Activated T-helper 1 cell treated with anti-CD3 and anti-CD28 coated beads, Interleukin-12 subunit alpha, Interleukin-12 subunit beta, Interleukin-2, Interleukin-4 antibody, amounts not matched to agents 30 ng/mL and 10 ng/mL and 1 ng/mL, durations not matched to agents 14 hours and 24 hours and 36 hours (primary cell): ENCODE measurements around the gene REXO2. TPM values are rescaled to one million over a fixed set of nuclear protein-coding genes. Genes with fewer than 3 reads are reported as not detected.

ENCODE experiments used
- DNase-seq: peaks from one replicate; pipeline ENCODE4 v3.0.0; 2021; ENCODE audit warnings: low spot score
- H3K27ac Mint-ChIP-seq: one replicate; pipeline ENCODE4 v1.8.0; 2021; ENCODE audit warnings: mild to moderate bottlenecking, mixed read lengths
- H3K27me3 Mint-ChIP-seq: one replicate; pipeline ENCODE4 v1.8.0; 2022; ENCODE audit warnings: mild to moderate bottlenecking, moderate library complexity, mixed read lengths; ENCODE audit not compliant: insufficient read depth
- H3K36me3 Mint-ChIP-seq: one replicate; pipeline ENCODE4 v1.8.0; 2021; ENCODE audit warnings: low read depth, mixed read lengths
- H3K4me1 Mint-ChIP-seq: one replicate; pipeline ENCODE4 v1.8.0; 2021; ENCODE audit warnings: low read depth, mixed read lengths
- H3K4me3 Mint-ChIP-seq: one replicate; pipeline ENCODE4 v1.8.0; 2021; ENCODE audit warnings: mild to moderate bottlenecking, moderate library complexity, mixed read lengths
- H3K9me3 Mint-ChIP-seq: one replicate; pipeline ENCODE4 v1.8.0; 2021; ENCODE audit warnings: mixed read lengths
- intact Hi-C: fragments of 100-400 bp; cut with micrococcal nuclease; formaldehyde crosslinking; loops from one replicate; pipeline ENCODE4 v1.15.1; 2024
- total RNA-seq: library from RNA; stranded (reverse); gene quantifications from 2 replicates; pipeline ENCODE4 v1.2.3, GENCODE V29; 2022

REXO2 gene
- total RNA-seq, 1 donor from 2014 or later: 111 TPM

DNA sequence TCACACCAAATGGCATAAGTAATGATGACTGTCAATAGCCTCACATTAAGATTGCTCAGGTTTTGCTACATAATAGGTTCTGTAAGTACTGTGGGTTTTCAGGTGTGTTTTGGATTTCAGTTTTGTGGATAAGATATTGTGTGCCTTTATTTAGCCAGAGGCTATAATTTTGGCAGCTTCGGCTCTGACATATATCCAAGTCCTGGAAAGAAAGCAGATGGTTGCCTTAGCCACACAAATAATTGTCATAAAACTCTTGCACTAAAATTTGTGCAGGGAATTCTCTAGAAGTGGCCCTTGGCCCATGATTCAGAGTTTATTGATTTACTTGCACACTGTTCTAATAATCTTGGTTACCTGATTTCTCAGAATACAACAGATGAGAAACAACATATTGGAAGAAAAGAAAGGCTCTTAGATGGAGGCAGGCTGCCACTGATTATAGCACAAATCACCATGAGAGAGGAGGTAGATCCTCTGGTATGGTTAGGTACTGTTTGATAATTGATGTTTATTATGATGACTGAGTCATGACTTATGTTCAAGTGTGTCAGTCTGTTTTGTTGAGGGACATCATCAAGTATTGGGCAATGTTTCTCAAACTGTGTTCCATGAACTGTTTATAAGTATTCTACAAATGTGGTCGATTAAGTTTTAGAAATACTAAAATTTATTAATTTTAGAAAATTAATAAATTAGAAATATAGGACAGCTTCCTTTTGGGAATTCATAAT lies 9.6 kb downstream of the REXO2 start:
- intact Hi-C loops: no loop called here
- no peaks in the 10 kb centered on the region for H3K9me3 Mint-ChIP-seq
- no peaks in the 10 kb centered on the region for H3K27me3 Mint-ChIP-seq
- H3K4me3 Mint-ChIP-seq: no peak overlapping the region
- H3K27ac Mint-ChIP-seq: no peak overlapping the region
- H3K36me3 Mint-ChIP-seq: peaks cover 48% of the 10 kb centered on the region
- peaks cover 19% of the 10 kb centered on the region for H3K4me1 Mint-ChIP-seq
- DNase-seq: no peak

DNA sequence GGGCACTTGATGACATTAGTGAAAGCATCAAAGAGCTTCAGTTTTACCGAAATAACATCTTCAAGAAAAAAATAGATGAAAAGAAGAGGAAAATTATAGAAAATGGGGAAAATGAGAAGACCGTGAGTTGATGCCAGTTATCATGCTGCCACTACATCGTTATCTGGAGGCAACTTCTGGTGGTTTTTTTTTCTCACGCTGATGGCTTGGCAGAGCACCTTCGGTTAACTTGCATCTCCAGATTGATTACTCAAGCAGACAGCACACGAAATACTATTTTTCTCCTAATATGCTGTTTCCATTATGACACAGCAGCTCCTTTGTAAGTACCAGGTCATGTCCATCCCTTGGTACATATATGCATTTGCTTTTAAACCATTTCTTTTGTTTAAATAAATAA lies 10.6 kb downstream of the REXO2 start:
- no peak for DNase-seq
- Mint-ChIP-seq H3K9me3 (no peaks in the 10 kb centered on the region), H3K4me1 (peaks cover 15% of the 10 kb centered on the region), H3K4me3 (no peak overlapping the region), H3K27me3 (no peaks in the 10 kb centered on the region), H3K36me3 (peaks cover 41% of the 10 kb centered on the region), H3K27ac (no peak overlapping the region)
- intact Hi-C loops: no loop called here

DNA sequence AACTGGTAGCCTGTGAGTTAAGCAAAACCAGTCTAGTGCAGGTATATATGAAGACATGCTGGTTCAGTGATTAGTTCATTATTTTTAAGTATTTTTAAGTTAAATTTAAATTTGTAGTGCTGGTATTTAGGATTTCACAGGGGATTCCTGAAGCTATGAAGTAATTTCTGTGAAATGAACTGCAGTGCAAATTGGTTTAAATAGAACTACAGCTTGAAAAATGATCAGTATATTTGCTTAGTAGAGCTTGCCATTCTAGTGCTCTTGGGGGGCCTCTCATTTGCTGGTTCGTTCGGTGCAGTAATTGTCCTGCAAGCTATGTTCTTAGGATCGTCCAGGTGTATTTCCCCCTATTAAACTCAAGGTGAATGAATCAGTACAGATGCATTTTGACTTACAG lies 13.1 kb downstream of the REXO2 start:
- peaks cover 25% of the 10 kb centered on the region for H3K36me3 Mint-ChIP-seq
- no peaks in the 10 kb centered on the region for H3K9me3 Mint-ChIP-seq
- DNase-seq: no peak
- intact Hi-C loops: no loop called here
- H3K4me1 Mint-ChIP-seq: peaks cover 5% of the 10 kb centered on the region
- H3K27me3 Mint-ChIP-seq: no peaks in the 10 kb centered on the region
- no peak overlapping the region for H3K4me3 Mint-ChIP-seq
- no peak overlapping the region for H3K27ac Mint-ChIP-seq

DNA sequence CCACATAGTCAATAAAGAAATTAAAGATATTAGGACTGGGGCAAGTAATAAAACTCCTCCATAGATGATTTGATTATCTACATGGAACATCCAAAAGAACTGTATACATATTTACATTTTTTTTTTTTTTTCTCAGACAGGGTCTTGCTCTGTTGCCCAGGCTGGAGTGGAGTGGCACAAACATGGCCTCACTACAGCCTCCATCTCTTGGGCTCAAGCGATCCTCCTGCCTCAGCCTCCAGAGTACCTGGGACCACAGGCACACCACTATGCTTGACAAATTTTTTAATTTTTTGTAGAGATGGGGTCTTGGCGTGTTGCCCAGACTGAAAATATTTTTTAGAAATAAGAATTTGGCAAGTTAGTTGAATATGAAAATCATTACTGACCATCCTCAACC lies 24.7 kb downstream of the REXO2 start:
- Mint-ChIP-seq H3K27ac (no peak overlapping the region), H3K36me3 (no peaks in the 10 kb centered on the region), H3K9me3 (peaks cover 5% of the 10 kb centered on the region), H3K27me3 (no peaks in the 10 kb centered on the region), H3K4me3 (no peak overlapping the region), H3K4me1 (no peaks in the 10 kb centered on the region)
- DNase-seq: no peak
- intact Hi-C loops: no loop called here

DNA sequence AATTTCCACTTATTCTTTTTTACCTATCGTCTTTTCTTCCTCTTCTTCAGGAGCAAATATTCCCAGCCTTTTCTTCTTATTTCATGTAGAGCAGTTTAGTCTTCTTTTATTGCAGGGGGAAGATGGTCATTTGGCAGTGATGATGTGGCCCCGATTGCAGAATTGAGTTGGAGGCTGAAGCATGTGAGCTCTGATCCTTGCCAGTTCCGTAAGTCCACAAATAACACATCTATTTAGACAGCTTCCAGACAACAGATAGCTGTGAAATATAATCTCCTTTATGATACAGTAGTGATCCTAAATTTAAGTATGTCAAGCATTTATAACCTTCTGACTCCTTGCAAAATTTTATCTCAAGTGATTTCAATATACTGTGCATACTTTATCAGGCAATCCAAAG lies 27.5 kb downstream of the REXO2 start:
- H3K27me3 Mint-ChIP-seq: no peaks in the 10 kb centered on the region
- H3K9me3 Mint-ChIP-seq: peaks cover 5% of the 10 kb centered on the region
- H3K4me3 Mint-ChIP-seq: no peak overlapping the region
- H3K27ac Mint-ChIP-seq: no peak overlapping the region
- DNase-seq: no peak
- no peaks in the 10 kb centered on the region for H3K36me3 Mint-ChIP-seq
- intact Hi-C loops: no loop called here
- H3K4me1 Mint-ChIP-seq: no peaks in the 10 kb centered on the region

DNA sequence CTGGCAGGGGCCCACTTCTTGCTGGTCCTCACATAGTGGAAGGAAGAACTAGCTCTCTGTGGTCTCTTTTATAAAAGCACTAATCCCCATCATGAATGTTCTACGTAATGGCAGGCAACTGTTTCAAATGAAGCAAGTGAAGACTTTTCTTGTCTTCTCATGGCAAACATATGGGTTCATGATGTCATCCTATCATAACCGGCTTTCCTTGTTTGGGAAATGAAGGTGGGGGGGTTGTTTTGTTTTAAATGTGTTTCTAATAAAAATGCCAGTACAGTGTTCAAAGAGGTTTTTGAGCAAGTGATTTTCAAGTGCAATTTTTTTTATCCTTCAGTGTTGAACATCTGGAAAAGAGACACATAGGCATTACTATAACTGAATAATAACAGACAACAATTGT lies 33.4 kb downstream of the REXO2 start:
- Mint-ChIP-seq H3K4me3 (no peak overlapping the region), H3K4me1 (no peaks in the 10 kb centered on the region), H3K27ac (no peak overlapping the region), H3K9me3 (no peaks in the 10 kb centered on the region), H3K27me3 (peaks cover 2% of the 10 kb centered on the region), H3K36me3 (no peaks in the 10 kb centered on the region)
- intact Hi-C loops: no loop called here
- DNase-seq: no peak

DNA sequence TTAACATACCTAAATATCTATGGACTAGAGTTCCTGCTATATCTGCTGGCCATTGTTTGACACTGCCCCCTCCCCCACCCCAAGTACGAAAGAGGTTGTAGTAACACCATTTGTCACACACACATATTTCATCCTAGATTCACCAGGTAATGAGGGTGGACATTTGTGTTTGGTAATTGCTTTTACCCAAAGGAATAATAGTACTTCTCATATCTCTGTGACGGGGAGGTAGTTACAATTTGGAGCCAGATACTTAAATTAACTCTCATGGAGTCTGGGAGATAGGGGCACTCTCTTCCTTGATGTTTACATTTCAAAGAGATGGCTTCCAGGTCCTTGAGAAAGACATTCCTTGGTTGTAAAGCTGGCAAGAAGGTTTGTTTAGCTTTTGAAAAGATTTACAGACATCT lies 38.7 kb downstream of the REXO2 start:
- no peaks in the 10 kb centered on the region for H3K4me1 Mint-ChIP-seq
- no peaks in the 10 kb centered on the region for H3K36me3 Mint-ChIP-seq
- no peak overlapping the region for H3K4me3 Mint-ChIP-seq
- no peak for DNase-seq
- H3K27me3 Mint-ChIP-seq: peaks cover 5% of the 10 kb centered on the region
- no peak overlapping the region for H3K27ac Mint-ChIP-seq
- H3K9me3 Mint-ChIP-seq: no peaks in the 10 kb centered on the region
- intact Hi-C loops: no loop called here

DNA sequence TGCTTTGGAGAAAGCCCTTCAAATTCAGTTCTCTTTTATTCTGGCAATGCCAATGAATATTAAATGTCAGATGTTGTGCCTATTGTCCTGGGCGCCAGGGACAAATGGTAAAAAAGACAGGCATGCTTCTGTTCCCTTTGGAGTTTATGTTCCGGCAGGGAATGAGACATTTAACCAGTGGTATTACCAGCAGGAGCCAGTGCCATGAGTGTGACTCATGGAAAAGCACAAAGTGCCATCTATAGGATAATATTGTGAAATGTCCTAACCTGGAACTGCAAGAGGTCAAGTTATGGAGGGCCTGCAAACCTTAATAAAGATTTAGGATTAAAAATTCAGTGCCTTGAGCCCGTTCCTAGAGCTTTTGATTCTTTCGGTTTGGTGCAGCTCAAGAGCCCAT lies 39.5 kb downstream of the REXO2 start:
- H3K9me3 Mint-ChIP-seq: no peaks in the 10 kb centered on the region
- no peak overlapping the region for H3K27ac Mint-ChIP-seq
- no peak overlapping the region for H3K4me3 Mint-ChIP-seq
- no peaks in the 10 kb centered on the region for H3K36me3 Mint-ChIP-seq
- DNase-seq: no peak
- H3K4me1 Mint-ChIP-seq: no peaks in the 10 kb centered on the region
- intact Hi-C loops: no loop called here
- H3K27me3 Mint-ChIP-seq: peaks cover 5% of the 10 kb centered on the region

DNA sequence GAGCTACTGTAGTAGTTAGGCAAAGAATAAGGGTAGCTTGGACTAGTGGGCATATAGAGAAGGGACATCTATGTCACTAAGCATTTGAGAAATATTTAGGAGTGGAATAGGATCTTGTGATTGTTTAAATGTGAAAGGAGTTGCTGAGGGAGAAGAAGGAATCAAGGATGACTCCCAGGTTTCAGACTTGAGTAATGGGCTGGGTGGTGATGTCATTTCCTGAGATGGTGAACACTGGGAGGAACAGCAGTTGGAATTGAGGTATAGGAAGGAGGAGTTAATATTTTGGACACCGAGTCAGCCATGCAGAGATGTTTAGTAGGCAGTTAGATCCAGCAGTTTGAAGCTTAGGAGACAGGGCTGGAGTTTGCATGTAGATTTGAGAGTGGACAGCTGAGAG lies 40.1 kb downstream of the REXO2 start:
- no peak for DNase-seq
- no peaks in the 10 kb centered on the region for H3K4me1 Mint-ChIP-seq
- H3K27me3 Mint-ChIP-seq: peaks cover 5% of the 10 kb centered on the region
- no peak overlapping the region for H3K4me3 Mint-ChIP-seq
- intact Hi-C loops: no loop called here
- no peak overlapping the region for H3K27ac Mint-ChIP-seq
- H3K9me3 Mint-ChIP-seq: no peaks in the 10 kb centered on the region
- no peaks in the 10 kb centered on the region for H3K36me3 Mint-ChIP-seq

DNA sequence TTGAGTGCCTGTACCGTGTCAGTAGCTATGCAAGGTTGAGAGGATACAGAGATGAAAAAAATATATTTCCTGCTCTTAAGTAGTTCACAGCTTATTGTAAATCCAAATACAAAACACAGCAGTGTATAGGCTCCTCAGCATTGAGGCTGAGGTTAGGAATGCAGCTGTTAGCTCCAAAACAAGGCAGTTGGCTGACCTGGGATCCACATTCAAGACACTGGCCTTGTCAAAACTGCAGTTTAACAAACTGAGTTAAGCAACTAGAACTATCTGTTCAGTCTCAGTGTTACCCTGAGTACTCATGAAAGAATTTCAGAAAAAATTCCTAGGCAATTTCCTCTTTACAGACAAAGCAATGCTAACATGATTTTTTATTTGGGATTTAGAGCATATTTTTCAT lies 42.8 kb downstream of the REXO2 start:
- intact Hi-C loops: no loop called here
- Mint-ChIP-seq H3K27me3 (peaks cover 3% of the 10 kb centered on the region), H3K9me3 (no peaks in the 10 kb centered on the region), H3K27ac (no peak overlapping the region), H3K4me3 (no peak overlapping the region), H3K4me1 (no peaks in the 10 kb centered on the region), H3K36me3 (no peaks in the 10 kb centered on the region)
- no peak for DNase-seq

DNA sequence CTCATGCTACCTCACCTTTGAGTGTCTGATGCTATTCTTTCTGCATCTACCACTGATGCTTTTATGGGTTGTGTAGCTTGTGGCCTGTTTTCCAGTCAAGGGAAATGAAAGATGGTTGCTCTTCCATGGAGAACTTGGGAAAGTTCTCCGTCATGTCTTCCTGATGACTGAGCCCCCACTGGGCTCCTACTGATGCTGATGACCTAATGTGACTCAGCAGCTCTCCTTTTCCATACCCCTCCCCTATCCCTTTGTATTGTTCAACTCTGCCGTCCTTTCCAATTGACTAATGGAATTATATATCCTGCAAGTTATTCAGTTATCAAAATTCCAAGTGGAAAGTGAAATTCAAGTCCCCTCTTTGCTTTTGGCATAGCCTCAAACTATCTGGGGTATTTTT lies 44.7 kb downstream of the REXO2 start:
- H3K4me3 Mint-ChIP-seq: no peak overlapping the region
- H3K9me3 Mint-ChIP-seq: no peaks in the 10 kb centered on the region
- no peak overlapping the region for H3K27ac Mint-ChIP-seq
- H3K27me3 Mint-ChIP-seq: peaks cover 3% of the 10 kb centered on the region
- intact Hi-C loops: no loop called here
- no peaks in the 10 kb centered on the region for H3K4me1 Mint-ChIP-seq
- DNase-seq: no peak
- no peaks in the 10 kb centered on the region for H3K36me3 Mint-ChIP-seq

DNA sequence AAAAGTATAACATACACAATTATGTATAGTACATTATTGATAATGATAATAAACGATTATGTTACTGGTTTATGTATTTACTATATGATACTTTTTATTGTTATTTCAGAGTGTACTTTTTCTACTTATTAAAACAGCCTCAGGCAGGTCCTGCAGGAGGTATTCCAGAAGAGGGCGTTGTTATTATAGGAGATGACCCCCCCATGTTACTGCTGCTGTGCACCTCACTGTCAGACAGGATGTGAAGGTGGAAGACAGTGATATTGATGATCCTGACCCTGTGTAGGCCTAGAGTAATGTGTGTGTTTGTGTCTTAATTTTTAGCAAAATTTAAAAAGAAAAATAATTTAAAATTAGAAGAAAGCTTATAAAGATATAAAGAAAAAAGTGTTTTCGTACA lies 57.6 kb downstream of the REXO2 start:
- no peaks in the 10 kb centered on the region for H3K9me3 Mint-ChIP-seq
- intact Hi-C loops: no loop called here
- H3K4me3 Mint-ChIP-seq: no peak overlapping the region
- H3K4me1 Mint-ChIP-seq: no peaks in the 10 kb centered on the region
- H3K36me3 Mint-ChIP-seq: no peaks in the 10 kb centered on the region
- DNase-seq: no peak
- peaks cover 3% of the 10 kb centered on the region for H3K27me3 Mint-ChIP-seq
- H3K27ac Mint-ChIP-seq: no peak overlapping the region

DNA sequence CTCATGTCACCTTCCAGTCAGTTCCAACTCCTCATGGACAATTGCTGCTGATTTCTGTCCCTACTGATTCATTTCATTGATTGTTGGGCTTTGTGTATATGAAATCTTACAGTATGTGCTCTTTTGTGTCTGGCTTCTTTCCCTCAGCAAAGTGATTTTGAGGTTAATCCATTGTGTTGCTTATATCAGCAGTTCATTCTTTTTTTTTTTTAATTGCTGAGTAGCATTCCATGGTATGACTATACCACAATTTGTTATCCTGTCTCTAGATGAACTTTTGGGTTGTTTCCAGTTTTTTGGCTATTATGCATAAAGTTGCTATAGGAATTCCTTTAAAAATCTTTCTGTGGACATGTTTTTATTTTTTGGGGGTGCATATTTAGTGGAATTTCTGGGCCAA lies 60.5 kb downstream of the REXO2 start:
- Mint-ChIP-seq H3K27me3 (peaks cover 5% of the 10 kb centered on the region), H3K36me3 (no peaks in the 10 kb centered on the region), H3K9me3 (no peaks in the 10 kb centered on the region), H3K4me3 (no peak overlapping the region), H3K27ac (no peak overlapping the region), H3K4me1 (no peaks in the 10 kb centered on the region)
- no peak for DNase-seq
- intact Hi-C loops: no loop called here
